HG03175 (cell line): ENCODE results near the gene MRPL32.

ENCODE experiments used
- ATAC-seq: cut with Tn5 transposase; IDR thresholded peaks from one replicate; pipeline ENCODE4 v1.9.1; 2021; ENCODE audit warnings: mild to moderate bottlenecking, moderate library complexity; ENCODE audit not compliant: unreplicated experiment

MRPL32 gene

GRCh38 chr7:42964293-42964692 is 32.1 kb downstream of the MRPL32 start:
- no peak for ATAC-seq

- ATAC-seq, result no peak
Observed at GRCh38 chr7:42964849-42965805, 33.0 kb downstream of the MRPL32 start.

- ATAC-seq, result no peak
Observed at GRCh38 chr7:42967391-42967790, 35.2 kb downstream of the MRPL32 start.

GRCh38 chr7:42972699-42973500 is 40.7 kb downstream of the MRPL32 start:
- no peak for ATAC-seq

- no peak for ATAC-seq
Observed at GRCh38 chr7:42976371-42976770, 44.2 kb downstream of the MRPL32 start.

GRCh38 chr7:42978496-42978895 is 46.3 kb downstream of the MRPL32 start:
- ATAC-seq, result no peak

- no peak for ATAC-seq
Observed at GRCh38 chr7:42980084-42980483, 47.9 kb downstream of the MRPL32 start.

- ATAC-seq, result no peak
Observed at GRCh38 chr7:42980514-42980913, 48.3 kb downstream of the MRPL32 start.

GRCh38 chr7:42981601-42982000 is 49.4 kb downstream of the MRPL32 start:
- no peak for ATAC-seq

- no peak for ATAC-seq
Observed at GRCh38 chr7:42982604-42983115, 50.5 kb downstream of the MRPL32 start.

- ATAC-seq, result no peak
Observed at GRCh38 chr7:42984137-42984536, 52.0 kb downstream of the MRPL32 start.

GRCh38 chr7:42986213-42986612 is 54.0 kb downstream of the MRPL32 start:
- ATAC-seq, result no peak

- ATAC-seq, result no peak
Observed at GRCh38 chr7:42986781-42987248, 54.6 kb downstream of the MRPL32 start.
